ENCODE results near the gene ACTL10.
A peak's percentile ranks its signal among the peaks of the same experiment; 100 is the strongest.

The ACTL10 gene

GRCh38 chr20:33649201-33649681 lies 17.5 kb upstream of the ACTL10 start:
- DNase-seq (ENCODE audit: low spot score): no peak

GRCh38 chr20:33650111-33650752 lies 16.5 kb upstream of the ACTL10 start:
- no peak for DNase-seq (ENCODE audit: low spot score)

GRCh38 chr20:33650753-33651561 lies 15.8 kb upstream of the ACTL10 start:
- DNase-seq (ENCODE audit: low spot score): no peak

- no peak for DNase-seq (ENCODE audit: low spot score)
These were observed 15.1 kb upstream of the ACTL10 start for GRCh38 chr20:33651562-33652048.

GRCh38 chr20:33653218-33653899 lies 13.4 kb upstream of the ACTL10 start:
- peak; percentile 80 for DNase-seq (ENCODE audit: low spot score)

GRCh38 chr20:33653900-33654596 lies 12.7 kb upstream of the ACTL10 start:
- no peak for DNase-seq (ENCODE audit: low spot score)

GRCh38 chr20:33654680-33655161 lies 12.0 kb upstream of the ACTL10 start:
- DNase-seq (ENCODE audit: low spot score): no peak

GRCh38 chr20:33655164-33655563 lies 11.6 kb upstream of the ACTL10 start:
- DNase-seq (ENCODE audit: low spot score): no peak

- no peak for DNase-seq (ENCODE audit: low spot score)
These were observed 10.5 kb upstream of the ACTL10 start for GRCh38 chr20:33656010-33656782.

DNA sequence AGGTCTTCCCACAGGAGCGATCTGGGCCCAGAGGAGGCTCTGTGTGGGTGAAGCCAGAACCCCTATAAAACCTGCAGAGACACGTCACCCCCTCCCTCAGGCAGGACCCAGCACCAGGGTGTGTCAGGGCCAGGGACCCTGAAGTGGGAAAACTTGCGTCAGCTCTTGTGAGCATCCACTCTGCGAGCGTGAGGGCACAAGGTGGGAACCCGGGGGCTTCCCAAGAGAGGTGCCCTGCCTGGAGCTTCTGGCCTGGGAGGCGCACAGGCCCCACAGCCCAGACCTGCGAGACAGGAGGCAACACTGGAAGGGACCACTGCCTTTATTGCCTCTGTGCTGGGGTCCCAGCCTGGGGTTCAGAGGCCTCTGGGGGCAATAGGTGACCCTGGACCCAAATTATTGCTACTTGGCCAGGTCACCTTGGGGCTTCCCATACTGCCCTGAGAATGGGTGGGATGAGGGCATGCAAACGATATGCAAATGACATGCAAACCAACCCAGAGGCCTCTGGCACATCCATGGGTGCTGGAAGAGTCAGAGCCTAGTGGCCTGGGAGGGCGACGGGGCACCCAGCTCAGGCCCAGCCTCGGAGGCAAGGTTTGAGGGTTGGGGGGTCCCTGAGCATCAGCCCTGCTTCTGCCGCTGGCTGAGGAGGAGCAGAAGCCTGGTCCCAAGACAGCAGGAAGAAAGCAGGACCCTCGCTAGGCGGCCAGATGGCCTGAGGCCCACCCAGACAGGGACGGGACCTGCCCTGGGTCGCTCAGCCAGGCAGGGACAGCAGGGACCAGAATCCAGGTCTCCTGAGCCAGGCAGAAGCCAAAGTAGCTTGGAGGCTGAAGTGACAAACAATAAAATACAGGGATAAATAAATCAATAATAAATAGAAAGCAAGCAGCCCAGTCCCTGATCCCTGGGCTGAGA lies 9.7 kb upstream of the ACTL10 start:
- DNase-seq (ENCODE audit: low spot score): no peak

- no peak for DNase-seq (ENCODE audit: low spot score)
These were observed 9.0 kb upstream of the ACTL10 start for GRCh38 chr20:33657704-33658095.

GRCh38 chr20:33658510-33658909 lies 8.2 kb upstream of the ACTL10 start:
- DNase-seq (ENCODE audit: low spot score): no peak

GRCh38 chr20:33658929-33659328 lies 7.8 kb upstream of the ACTL10 start:
- DNase-seq (ENCODE audit: low spot score): no peak

DNA sequence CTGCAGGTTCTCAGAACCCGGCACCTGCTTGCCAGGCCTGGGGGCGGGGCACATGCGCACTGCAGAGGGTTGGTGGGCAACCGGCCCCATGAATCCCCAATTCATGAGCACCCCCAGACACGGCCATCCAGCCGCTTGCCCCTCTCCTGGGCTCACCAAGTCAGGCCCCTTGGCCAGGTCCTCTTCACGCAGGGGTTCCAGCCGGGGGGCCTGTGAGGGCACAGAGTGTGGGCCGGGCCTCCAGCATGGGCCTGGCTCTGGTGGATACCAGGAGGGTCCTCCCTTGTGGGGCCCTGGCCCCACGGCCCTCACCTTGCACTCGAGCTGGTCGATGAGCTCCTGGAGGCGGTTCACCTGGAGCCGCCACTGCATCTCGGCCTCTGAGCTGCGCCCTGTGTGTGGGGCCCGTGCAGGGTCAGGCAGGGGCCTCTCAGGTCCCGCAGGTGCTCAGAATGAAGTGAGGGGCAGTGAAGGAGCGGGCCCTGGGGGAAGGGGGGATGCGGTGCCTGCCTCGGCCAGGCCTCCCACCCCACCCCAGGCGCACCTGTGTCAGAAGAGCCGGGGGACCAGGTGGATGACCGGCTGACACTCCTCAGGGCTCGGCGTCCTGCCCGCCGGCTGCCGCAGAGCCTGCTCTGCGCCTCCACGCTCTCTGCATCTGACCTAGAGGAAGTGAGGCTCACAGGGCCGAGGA lies 7.3 kb upstream of the ACTL10 start:
- no peak for DNase-seq (ENCODE audit: low spot score)

- no peak for DNase-seq (ENCODE audit: low spot score)
These were observed 6.6 kb upstream of the ACTL10 start for GRCh38 chr20:33660035-33660684.

GRCh38 chr20:33660685-33661058 lies 6.1 kb upstream of the ACTL10 start:
- DNase-seq (ENCODE audit: low spot score): no peak

- DNase-seq (ENCODE audit: low spot score): no peak
These were observed 4.6 kb upstream of the ACTL10 start, which contains the start of gene C20orf144 for GRCh38 chr20:33662172-33662571. C20orf144 (plus strand) TSS chr20:33662327; CDS start chr20:33662346, 19 bp downstream.

- peak; percentile 88 for DNase-seq (ENCODE audit: low spot score)
These were observed 3.3 kb upstream of the ACTL10 start for GRCh38 chr20:33663161-33664084.

Data from ecto neural progenitor cell (in vitro differentiated cells).